Erythroblast (primary cell): ENCODE data around the gene THBS1.

ENCODE experiments used
- GATA1 ChIP-seq: IDR thresholded peaks from 2 replicates; pipeline ENCODE4 v1.6.1; 2011; ENCODE audit warnings: low read depth, mild to moderate bottlenecking, control low read depth, low read length, moderate library complexity
- POLR2A ChIP-seq: IDR thresholded peaks from 2 replicates; pipeline ENCODE4 v1.6.1; 2011; ENCODE audit warnings: mild to moderate bottlenecking, low read length

DNA sequence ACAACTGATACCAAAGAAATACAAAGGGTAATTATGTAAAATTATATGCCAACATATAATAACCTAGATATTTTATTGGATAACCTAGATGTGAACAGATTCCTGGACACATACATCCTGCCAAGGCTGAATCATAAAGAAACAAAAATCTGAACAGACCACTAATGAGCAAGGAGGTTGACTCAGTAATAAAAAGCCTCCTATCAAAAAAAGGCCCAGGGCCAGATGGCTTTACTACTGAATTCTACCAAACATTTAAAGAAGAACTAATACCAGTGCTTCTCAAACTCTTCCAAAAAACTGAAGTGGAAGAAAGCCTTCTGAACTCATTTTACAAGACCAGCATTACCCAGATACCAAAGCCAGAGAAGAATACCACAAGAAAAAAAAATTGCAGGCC lies 32.4 kb downstream of the THBS1 start:
- no peak for TF ChIP-seq POLR2A
- no peak for TF ChIP-seq GATA1
